PC-3 (cell line): ENCODE measurements around the gene HSPB2. TPM values are rescaled to one million over a fixed set of nuclear protein-coding genes. Genes with fewer than 3 reads are reported as not detected.

Experiments
- ATAC-seq: fragments of 200-7000 bp; cut with Tn5 transposase; 2 replicates; pipeline ENCODE4 v1.9.1; 2020; ENCODE audit warnings: mild to moderate bottlenecking, moderate library complexity
- BruUV-seq: library from RNA; stranded (reverse); fragments of 400-500 nt; replicated peaks from 2 replicates; lab custom pipeline; 2021; lab: Mats Ljungman, UMichigan
- CTCF ChIA-PET: fragments of 300-600 bp; sonication (Branson Sonifier 250); formaldehyde crosslinking; loops from one replicate; lab custom pipeline; 2022; ENCODE audit warnings: antibody characterized with exemption; lab: Charles Lee
- POLR2A ChIA-PET: fragments of 300-600 bp; sonication (Branson Sonifier 250); formaldehyde crosslinking; loops from one replicate; lab custom pipeline; 2022; ENCODE audit warnings: antibody characterized with exemption; ENCODE audit not compliant: unreplicated experiment; lab: Charles Lee
- DNase-seq: peaks from one replicate; pipeline ENCODE4 v3.0.0-alpha.2; 2015
- H2AFZ ChIP-seq: fragments of 300-600 bp; sonication (generic); 2 replicates; pipeline ENCODE4 v1.6.0; 2016; ENCODE audit warnings: antibody characterized with exemption, low read length
- H3F3A ChIP-seq: fragments of 300-600 bp; sonication (generic); one replicate; pipeline ENCODE4 v1.6.0; 2017; ENCODE audit warnings: antibody characterized with exemption, low read length, control low read depth, mild to moderate bottlenecking; ENCODE audit not compliant: unreplicated experiment
- H3K27ac ChIP-seq: fragments of 300-600 bp; sonication (generic); 2 replicates; pipeline ENCODE4 v1.5.1; 2016; ENCODE audit warnings: mild to moderate bottlenecking, low read length
- H3K27me3 ChIP-seq: fragments of 300-600 bp; sonication (generic); 2 replicates; pipeline ENCODE4 v1.6.1; 2016; ENCODE audit warnings: low read length, mixed read lengths
- H3K36me3 ChIP-seq: fragments of 300-600 bp; sonication (generic); 2 replicates; pipeline ENCODE4 v1.6.1; 2016; ENCODE audit warnings: low read depth, mixed run types, low read length, mixed read lengths
- H3K4me1 ChIP-seq: fragments of 300-600 bp; sonication (generic); 2 replicates; pipeline ENCODE4 v1.5.1; 2016; ENCODE audit warnings: low read length; ENCODE audit not compliant: insufficient read depth
- H3K4me2 ChIP-seq: fragments of 300-600 bp; sonication (generic); 2 replicates; pipeline ENCODE4 v1.6.0; 2016; ENCODE audit warnings: low read length
- H3K4me3 ChIP-seq: fragments of 300-600 bp; sonication (generic); 2 replicates; pipeline ENCODE4 v1.5.1; 2016; ENCODE audit warnings: mild to moderate bottlenecking, low read length, mixed read lengths
- H3K79me2 ChIP-seq: fragments of 300-600 bp; sonication (generic); 2 replicates; pipeline ENCODE4 v1.6.1; 2017; ENCODE audit warnings: low read length, mixed read lengths
- H3K9ac ChIP-seq: fragments of 300-600 bp; sonication (generic); 2 replicates; pipeline ENCODE4 v1.6.0; 2016; ENCODE audit warnings: mild to moderate bottlenecking, low read length
- H3K9me2 ChIP-seq: fragments of 300-600 bp; sonication (generic); replicated peaks from 2 replicates; pipeline ENCODE4 v1.6.1; 2016; ENCODE audit warnings: mixed run types, low read length, mixed read lengths
- H3K9me3 ChIP-seq: fragments of 300-600 bp; sonication (generic); 2 replicates; pipeline ENCODE4 v1.6.1; 2016; ENCODE audit warnings: low read length, mixed read lengths
- H4K20me1 ChIP-seq: fragments of 300-600 bp; sonication (generic); 2 replicates; pipeline ENCODE4 v1.6.1; 2016; ENCODE audit warnings: low read length, mixed read lengths
- CTCF ChIP-seq: fragments of 300-600 bp; sonication (generic); conservative IDR thresholded peaks from 2 replicates; pipeline ENCODE4 v1.5.1; 2017; ENCODE audit warnings: antibody characterized with exemption, low read depth, mild to moderate bottlenecking, low read length
- EZH2 ChIP-seq: fragments of 300-600 bp; sonication (generic); IDR thresholded peaks from one replicate; pipeline ENCODE4 v1.6.1; 2017; ENCODE audit warnings: antibody characterized with exemption, mild to moderate bottlenecking, low read length; ENCODE audit not compliant: unreplicated experiment
- EZH2phosphoT487 ChIP-seq: fragments of 300-600 bp; sonication (generic); IDR thresholded peaks from 2 replicates; pipeline ENCODE4 v1.6.1; 2018; ENCODE audit warnings: mild to moderate bottlenecking, antibody characterized with exemption, low read length, borderline replicate concordance
- intact Hi-C: fragments of 100-400 bp; cut with micrococcal nuclease; formaldehyde crosslinking; loops from 2 replicates; pipeline ENCODE4 v1.9.0; 2023
- total RNA-seq: library from RNA; depleted of rRNA; stranded (reverse); fragments of >200 nt; gene quantifications from 2 replicates; pipeline ENCODE4 v1.2.3, GENCODE V29; 2014

Gene HSPB2
- total RNA-seq, 1 experiment from 2014 or later, result not detected

DNA sequence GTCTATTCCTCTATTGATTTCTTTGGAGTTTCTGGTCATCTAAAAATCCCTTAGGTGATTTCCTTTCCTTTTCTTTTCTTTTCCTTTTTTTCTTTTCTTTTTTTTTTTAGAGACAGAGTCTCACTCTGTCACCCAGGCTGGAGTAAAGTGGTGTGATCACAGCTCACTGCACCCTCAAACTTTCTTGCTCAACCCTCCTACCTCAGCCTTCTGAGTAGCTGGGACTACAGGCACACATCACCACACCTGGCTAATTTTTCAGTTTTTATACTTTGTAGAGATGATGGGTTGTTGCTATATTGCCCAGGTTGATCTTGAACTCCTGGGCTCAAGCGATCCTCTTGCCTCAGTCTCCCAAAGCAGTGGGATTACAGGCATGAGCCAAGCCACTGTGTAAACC, 4.2 kb downstream of the HSPB2 start:
- Histone ChIP-seq H3K27me3 (no peaks in the 10 kb centered on the region), H3K9me2 (no peaks in the 10 kb centered on the region), H3F3A (no peaks in the 10 kb centered on the region), H3K4me2 (no peak overlapping the region), H3K27ac (no peak overlapping the region), H3K36me3 (no peaks in the 10 kb centered on the region), H3K4me1 (peaks cover 22% of the 10 kb centered on the region), H3K4me3 (no peak overlapping the region), H3K9me3 (no peaks in the 10 kb centered on the region), H4K20me1 (no peaks in the 10 kb centered on the region), H3K9ac (no peak overlapping the region), H2AFZ (no peak overlapping the region), H3K79me2 (no peaks in the 10 kb centered on the region)
- intact Hi-C loops, result no loop called here
- ChIA-PET CTCF (no interaction called here), POLR2A (no interaction called here)
- ATAC-seq (no peak), DNase-seq (no peak)
- BruUV-seq, result no TSS peak
- TF ChIP-seq EZH2 (no peak), EZH2phosphoT487 (no peak), CTCF (no peak)

DNA sequence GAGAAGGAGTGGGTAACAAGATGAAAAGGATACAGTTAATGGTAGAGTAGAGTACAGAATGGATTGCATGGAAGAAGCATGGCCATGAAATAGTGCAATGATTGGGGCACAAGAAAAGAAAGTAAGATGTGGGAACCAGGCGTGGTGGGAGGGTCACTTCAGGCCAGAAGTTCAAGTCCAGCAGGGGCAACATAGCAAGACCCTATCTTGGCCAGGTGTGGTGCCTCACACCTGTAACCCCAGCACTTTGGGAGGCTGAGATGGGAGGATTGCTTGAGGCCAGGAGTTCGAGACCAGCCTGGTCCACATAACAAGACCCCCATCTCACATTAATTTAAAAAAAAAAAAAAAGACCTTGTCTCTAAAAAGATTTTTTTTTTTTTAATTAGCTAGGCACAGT, 4.8 kb downstream of the HSPB2 start:
- Histone ChIP-seq H3K36me3 (no peaks in the 10 kb centered on the region), H3K9ac (no peak overlapping the region), H3K9me2 (no peaks in the 10 kb centered on the region), H3K4me2 (no peak overlapping the region), H3K27ac (no peak overlapping the region), H2AFZ (no peak overlapping the region), H4K20me1 (no peaks in the 10 kb centered on the region), H3K79me2 (no peaks in the 10 kb centered on the region), H3K9me3 (no peaks in the 10 kb centered on the region), H3K27me3 (no peaks in the 10 kb centered on the region), H3F3A (no peaks in the 10 kb centered on the region), H3K4me1 (peaks cover 16% of the 10 kb centered on the region), H3K4me3 (no peak overlapping the region)
- intact Hi-C loops, result no loop called here
- no TSS peak for BruUV-seq
- ChIA-PET POLR2A (no interaction called here), CTCF (no interaction called here)
- DNase-seq (no peak), ATAC-seq (no peak)
- TF ChIP-seq CTCF, result no peak
- no peak for TF ChIP-seq EZH2phosphoT487
- no peak for TF ChIP-seq EZH2

DNA sequence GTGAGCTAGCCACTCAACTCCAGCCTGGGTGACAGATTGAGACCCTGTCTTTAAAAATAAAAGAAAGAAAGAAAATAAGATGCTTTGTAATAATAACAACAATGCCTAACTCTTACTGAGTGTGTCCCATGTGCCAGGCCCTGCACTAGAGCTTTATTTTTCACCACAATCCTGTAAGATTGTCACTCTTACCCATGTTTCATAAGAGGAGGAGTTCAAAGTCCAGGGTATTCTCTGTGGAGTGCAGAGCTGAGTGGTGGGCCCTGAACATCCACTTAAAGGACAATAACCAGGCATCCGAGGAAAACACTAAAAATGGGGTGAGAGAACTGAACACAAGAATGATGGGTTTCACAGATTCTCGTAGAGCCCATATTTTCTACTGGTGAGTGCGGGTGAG, 5.3 kb downstream of the HSPB2 start:
- ChIA-PET CTCF (no interaction called here), POLR2A (no interaction called here)
- Histone ChIP-seq H3K4me2 (peak overlapping the region; percentile 76; the same call in 1 of the 2 replicates), H2AFZ (no peak overlapping the region), H3K36me3 (no peaks in the 10 kb centered on the region), H3K9me2 (no peaks in the 10 kb centered on the region), H3K4me3 (no peak overlapping the region), H3K9me3 (no peaks in the 10 kb centered on the region), H3K27ac (no peak overlapping the region), H3K27me3 (no peaks in the 10 kb centered on the region), H3K4me1 (peaks cover 19% of the 10 kb centered on the region), H3K9ac (no peak overlapping the region), H3K79me2 (no peaks in the 10 kb centered on the region), H3F3A (no peaks in the 10 kb centered on the region), H4K20me1 (no peaks in the 10 kb centered on the region)
- no peak for TF ChIP-seq EZH2
- no peak for TF ChIP-seq EZH2phosphoT487
- TF ChIP-seq CTCF, result no peak
- DNase-seq (no peak), ATAC-seq (no peak)
- intact Hi-C loops, result no loop called here
- BruUV-seq, result no TSS peak
